HepG2 (cell line): ENCODE data around the gene ICAM3. TPM values are rescaled to one million over a fixed set of nuclear protein-coding genes. Genes with fewer than 3 reads are reported as not detected.

ENCODE experiments used
- AGO1 ChIP-seq: fragments of 200-400 bp; formaldehyde crosslinking; IDR thresholded peaks from 2 replicates; pipeline ENCODE4 v1.6.1; 2017; ENCODE audit warnings: mild to moderate bottlenecking, low read depth, low read length, moderate library complexity; ENCODE audit not compliant: poor library complexity, severe bottlenecking
- CHCHD3 ChIP-seq: sonication (generic); formaldehyde crosslinking; IDR thresholded peaks from 2 replicates; pipeline ENCODE4 v1.8.0; 2022; ENCODE audit warnings: mild to moderate bottlenecking, missing genetic modification reagents, moderate library complexity
- GTF3A ChIP-seq: sonication (generic); formaldehyde crosslinking; conservative IDR thresholded peaks from 2 replicates; pipeline ENCODE4 v1.4.0; 2020; ENCODE audit warnings: mild to moderate bottlenecking, missing genetic modification reagents
- HMG20B ChIP-seq: conservative IDR thresholded peaks from 2 replicates; pipeline ENCODE4 v1.6.1; 2016; ENCODE audit warnings: missing genetic modification reagents, missing compliant biosample characterization
- KAT8 ChIP-seq: IDR thresholded peaks from 2 replicates; pipeline ENCODE4 v1.6.1; 2016; ENCODE audit warnings: missing genetic modification reagents, missing compliant biosample characterization
- NFAT5 ChIP-seq: sonication (generic); formaldehyde crosslinking; IDR thresholded peaks from 2 replicates; pipeline ENCODE4 v1.4.0; 2020; ENCODE audit warnings: missing genetic modification reagents
- PAXIP1 ChIP-seq: sonication (generic); formaldehyde crosslinking; conservative IDR thresholded peaks from 2 replicates; pipeline ENCODE4 v1.4.0; 2020; ENCODE audit warnings: mild to moderate bottlenecking, missing genetic modification reagents, moderate library complexity
- SYNCRIP ChIP-seq: fragments of 200-400 bp; formaldehyde crosslinking; IDR thresholded peaks from 2 replicates; pipeline ENCODE4 v1.6.1; 2018; ENCODE audit warnings: mild to moderate bottlenecking, low read depth, low read length; ENCODE audit not compliant: insufficient read depth
- ZBTB14 ChIP-seq: sonication (generic); formaldehyde crosslinking; IDR thresholded peaks from 2 replicates; pipeline ENCODE4 v1.4.0; 2020; ENCODE audit warnings: missing genetic modification reagents
- ZFP41 ChIP-seq: sonication (generic); formaldehyde crosslinking; IDR thresholded peaks from 2 replicates; pipeline ENCODE4 v1.4.0; 2020; ENCODE audit warnings: mild to moderate bottlenecking, missing genetic modification reagents, borderline replicate concordance
- ZFY ChIP-seq: sonication (generic); formaldehyde crosslinking; IDR thresholded peaks from 2 replicates; pipeline ENCODE4 v1.4.0; 2020; ENCODE audit warnings: missing genetic modification reagents
- ZNF280D ChIP-seq: sonication (generic); formaldehyde crosslinking; IDR thresholded peaks from 2 replicates; pipeline ENCODE4 v1.5.1; 2020; ENCODE audit warnings: mild to moderate bottlenecking, missing genetic modification reagents
- ZNF350 ChIP-seq: sonication (generic); formaldehyde crosslinking; IDR thresholded peaks from 2 replicates; pipeline ENCODE4 v1.4.0; 2020; ENCODE audit warnings: mild to moderate bottlenecking, low read depth, missing genetic modification reagents, borderline replicate concordance
- ZNF367 ChIP-seq: sonication (generic); formaldehyde crosslinking; IDR thresholded peaks from 2 replicates; pipeline ENCODE4 v1.4.0; 2020; ENCODE audit warnings: missing genetic modification reagents, borderline replicate concordance
- ZNF703 ChIP-seq: sonication (generic); formaldehyde crosslinking; IDR thresholded peaks from 2 replicates; pipeline ENCODE4 v1.5.1; 2020; ENCODE audit warnings: missing genetic modification reagents, mild to moderate bottlenecking, moderate library complexity, borderline replicate concordance
- polyA plus RNA-seq, 8 experiments: library from polyadenylated mRNA; depleted of rRNA in 3 of 8; stranded (reverse) in 7 of 8; unstranded in 1 of 8; fragments of >200 nt; fragmentation: Illumina TruSeq in 4 of 8; extraction: Trizol in 4 of 8; gene quantifications; 2 replicates each; pipeline versions ENCODE4 v1.2.1 to v1.2.3, GENCODE V29; 2011 to 2016; ENCODE audit warnings: low read depth in 4 of 8, missing spikeins in 1 of 8, mixed read lengths in 1 of 8; ENCODE audit not compliant: insufficient read depth in 1 of 8
- total RNA-seq, 5 experiments: library from RNA; depleted of rRNA; stranded (reverse); fragments of >200 nt; fragmentation: Illumina TruSeq; extraction: Trizol; gene quantifications; 2 replicates each; pipeline ENCODE4 v1.2.3, GENCODE V29; 2016; ENCODE audit warnings: low read depth in 1 of 5

Gene ICAM3
- total and polyA plus RNA-seq, 2 of the 13 experiments (the other 11 are each of a cell fraction or from before 2014, with no cell fraction given) = 14.1 to 21.0 TPM

- no peak for TF ChIP-seq ZNF367 (CRISPR knock-in tag)
- TF ChIP-seq NFAT5 (CRISPR knock-in tag) = no peak
- TF ChIP-seq CHCHD3 (CRISPR knock-in tag) = no peak
- TF ChIP-seq ZNF350 = no peak
- TF ChIP-seq GTF3A (CRISPR knock-in tag) = no peak
- no peak for TF ChIP-seq ZNF703 (CRISPR knock-in tag)
- no peak; the same call in 1 of the 2 replicates for TF ChIP-seq ZFY (CRISPR knock-in tag)
- TF ChIP-seq ZFP41 (CRISPR knock-in tag) = no peak
- no peak for TF ChIP-seq ZBTB14 (CRISPR knock-in tag)
- TF ChIP-seq AGO1 = no peak
- peak; percentile 40 for TF ChIP-seq PAXIP1 (CRISPR knock-in tag)
- no peak for TF ChIP-seq ZNF280D (CRISPR knock-in tag)
- no peak for TF ChIP-seq HMG20B (CRISPR knock-in tag)
- TF ChIP-seq SYNCRIP = no peak
- no peak for TF ChIP-seq KAT8 (CRISPR knock-in tag)
These were observed 50.7 kb downstream of the ICAM3 start (continued) for GRCh38 chr19:10288662-10289166.
